Measurements from ENCODE around the gene ACAP3. TPM values are rescaled to one million over a fixed set of nuclear protein-coding genes. Genes with fewer than 3 reads are reported as not detected.

Gene ACAP3
- total and polyA plus RNA-seq, 5 donors from 2014 or later: 2.7 to 75.5 (median 4.3) TPM

GRCh38 chr1:1303736-1304135 is 4.0 kb downstream of the ACAP3 start:
- peaks cover 0 to 3% (median 0%) of the 10 kb centered on the region in 7 donors for H3K9me3 Mint-ChIP-seq
- H3K36me3 Mint-ChIP-seq: no peaks in the 10 kb centered on the region
- no peaks in the 10 kb centered on the region for H3K9me3 ChIP-seq (ENCODE audit: control insufficient read depth in 2 of 2, low read length in 2 of 2)
- no peaks in the 10 kb centered on the region for H3K27me3 Mint-ChIP-seq
- no peaks in the 10 kb centered on the region for H3K27me3 ChIP-seq (ENCODE audit: control insufficient read depth, insufficient read depth, low read length)
- no peak overlapping the region for H3K4me3 ChIP-seq (ENCODE audit: low read depth, low read length)
- H3K4me1 Mint-ChIP-seq: peaks cover 0 to 26% (median 8%) of the 10 kb centered on the region in 4 donors
- ATAC-seq (ENCODE audit: low read depth in 2 of 2) (no peak), DNase-seq (no peak)
- H3K27ac Mint-ChIP-seq: no peak overlapping the region
- no peaks in the 10 kb centered on the region for H3K36me3 ChIP-seq (ENCODE audit: control insufficient read depth, insufficient read depth, low read length)
- peak overlapping the region in 1 of 4 donors; percentile 38 for H3K4me3 Mint-ChIP-seq
- H3K27ac ChIP-seq (ENCODE audit: insufficient read depth, low read length, poor library complexity, severe bottlenecking): no peak overlapping the region
- peaks cover 31% of the 10 kb centered on the region for H3K4me1 ChIP-seq (ENCODE audit: control insufficient read depth, insufficient read depth, low read length, poor library complexity, severe bottlenecking)

- no peak overlapping the region for H3K27ac Mint-ChIP-seq
- DNase-seq (no peak), ATAC-seq (ENCODE audit: low read depth in 2 of 2) (no peak)
- H3K4me1 Mint-ChIP-seq: peaks cover 0 to 26% (median 8%) of the 10 kb centered on the region in 4 donors
- no peak overlapping the region for H3K4me3 Mint-ChIP-seq
- H3K9me3 Mint-ChIP-seq: peaks cover 0 to 3% (median 0%) of the 10 kb centered on the region in 7 donors
- Histone ChIP-seq H3K27ac (ENCODE audit: insufficient read depth, low read length, poor library complexity, severe bottlenecking) (no peak overlapping the region), H3K9me3 (ENCODE audit: control insufficient read depth in 2 of 2, low read length in 2 of 2) (no peaks in the 10 kb centered on the region), H3K4me3 (ENCODE audit: low read depth, low read length) (no peak overlapping the region), H3K36me3 (ENCODE audit: control insufficient read depth, insufficient read depth, low read length) (no peaks in the 10 kb centered on the region), H3K27me3 (ENCODE audit: control insufficient read depth, insufficient read depth, low read length) (no peaks in the 10 kb centered on the region), H3K4me1 (ENCODE audit: control insufficient read depth, insufficient read depth, low read length, poor library complexity, severe bottlenecking) (peaks cover 30% of the 10 kb centered on the region)
- no peaks in the 10 kb centered on the region for H3K27me3 Mint-ChIP-seq
- no peaks in the 10 kb centered on the region for H3K36me3 Mint-ChIP-seq
Measured at GRCh38 chr1:1302951-1303509, 4.7 kb downstream of the ACAP3 start.

- ATAC-seq (ENCODE audit: low read depth in 2 of 2) (no peak), DNase-seq (no peak)
- Mint-ChIP-seq H3K9me3 (peaks cover 0 to 3% (median 0%) of the 10 kb centered on the region in 7 donors), H3K4me1 (peaks cover 0 to 24% (median 7%) of the 10 kb centered on the region in 4 donors), H3K4me3 (no peak overlapping the region), H3K27me3 (no peaks in the 10 kb centered on the region), H3K27ac (no peak overlapping the region), H3K36me3 (no peaks in the 10 kb centered on the region)
- H3K36me3 ChIP-seq (ENCODE audit: control insufficient read depth, insufficient read depth, low read length): no peaks in the 10 kb centered on the region
- H3K9me3 ChIP-seq (ENCODE audit: control insufficient read depth in 2 of 2, low read length in 2 of 2): no peaks in the 10 kb centered on the region
- H3K27ac ChIP-seq (ENCODE audit: insufficient read depth, low read length, poor library complexity, severe bottlenecking): no peak overlapping the region
- no peak overlapping the region for H3K4me3 ChIP-seq (ENCODE audit: low read depth, low read length)
- peaks cover 27% of the 10 kb centered on the region for H3K4me1 ChIP-seq (ENCODE audit: control insufficient read depth, insufficient read depth, low read length, poor library complexity, severe bottlenecking)
- no peaks in the 10 kb centered on the region for H3K27me3 ChIP-seq (ENCODE audit: control insufficient read depth, insufficient read depth, low read length)
Measured at GRCh38 chr1:1302006-1302430, 5.7 kb downstream of the ACAP3 start.

- no peak overlapping the region for H3K4me3 Mint-ChIP-seq
- no peak overlapping the region for H3K27ac Mint-ChIP-seq
Measured at GRCh38 chr1:1300352-1300739, 7.4 kb downstream of the ACAP3 start.

GRCh38 chr1:1299686-1300351 is 7.9 kb downstream of the ACAP3 start:
- H3K36me3 Mint-ChIP-seq: no peaks in the 10 kb centered on the region
- peaks cover 0 to 4% (median 0%) of the 10 kb centered on the region in 4 donors for H3K4me1 Mint-ChIP-seq
- no peak overlapping the region for H3K27ac Mint-ChIP-seq
- H3K4me3 Mint-ChIP-seq: no peak overlapping the region
- no peaks in the 10 kb centered on the region for H3K36me3 ChIP-seq (ENCODE audit: control insufficient read depth, insufficient read depth, low read length)
- H3K27me3 ChIP-seq (ENCODE audit: control insufficient read depth, insufficient read depth, low read length): no peaks in the 10 kb centered on the region
- ATAC-seq (ENCODE audit: low read depth in 2 of 2) (peak in 1 of 2 donors; percentile 26), DNase-seq (peak in 1 of 3 donors; percentile 43)
- no peak overlapping the region for H3K27ac ChIP-seq (ENCODE audit: insufficient read depth, low read length, poor library complexity, severe bottlenecking)
- no peaks in the 10 kb centered on the region for H3K9me3 Mint-ChIP-seq
- no peak overlapping the region for H3K4me3 ChIP-seq (ENCODE audit: low read depth, low read length)
- no peaks in the 10 kb centered on the region for H3K9me3 ChIP-seq (ENCODE audit: control insufficient read depth in 2 of 2, low read length in 2 of 2)
- peaks cover 5% of the 10 kb centered on the region for H3K4me1 ChIP-seq (ENCODE audit: control insufficient read depth, insufficient read depth, low read length, poor library complexity, severe bottlenecking)
- H3K27me3 Mint-ChIP-seq: no peaks in the 10 kb centered on the region

More at GRCh38 chr1:1300352-1300739, 7.4 kb downstream of the ACAP3 start:
- Mint-ChIP-seq H3K27me3 (no peaks in the 10 kb centered on the region), H3K36me3 (no peaks in the 10 kb centered on the region), H3K4me1 (peaks cover 0 to 8% (median 0%) of the 10 kb centered on the region in 4 donors), H3K9me3 (no peaks in the 10 kb centered on the region)
- Histone ChIP-seq H3K4me3 (ENCODE audit: low read depth, low read length) (no peak overlapping the region), H3K27me3 (ENCODE audit: control insufficient read depth, insufficient read depth, low read length) (no peaks in the 10 kb centered on the region), H3K27ac (ENCODE audit: insufficient read depth, low read length, poor library complexity, severe bottlenecking) (no peak overlapping the region), H3K36me3 (ENCODE audit: control insufficient read depth, insufficient read depth, low read length) (no peaks in the 10 kb centered on the region), H3K4me1 (ENCODE audit: control insufficient read depth, insufficient read depth, low read length, poor library complexity, severe bottlenecking) (peaks cover 10% of the 10 kb centered on the region), H3K9me3 (ENCODE audit: control insufficient read depth in 2 of 2, low read length in 2 of 2) (no peaks in the 10 kb centered on the region)
- ATAC-seq (ENCODE audit: low read depth in 2 of 2): no peak
- DNase-seq: no peak

- H3K27ac Mint-ChIP-seq: no peak overlapping the region
- no peaks in the 10 kb centered on the region for H3K4me1 Mint-ChIP-seq
- no peaks in the 10 kb centered on the region for H3K27me3 Mint-ChIP-seq
- no peaks in the 10 kb centered on the region for H3K36me3 ChIP-seq (ENCODE audit: control insufficient read depth, insufficient read depth, low read length)
- no peak overlapping the region for H3K27ac ChIP-seq (ENCODE audit: insufficient read depth, low read length, poor library complexity, severe bottlenecking)
- H3K36me3 Mint-ChIP-seq: no peaks in the 10 kb centered on the region
- no peak overlapping the region for H3K4me3 ChIP-seq (ENCODE audit: low read depth, low read length)
- no peak overlapping the region for H3K4me3 Mint-ChIP-seq
- ATAC-seq (ENCODE audit: low read depth in 2 of 2) (no peak), DNase-seq (no peak)
- H3K4me1 ChIP-seq (ENCODE audit: control insufficient read depth, insufficient read depth, low read length, poor library complexity, severe bottlenecking): no peaks in the 10 kb centered on the region
- no peaks in the 10 kb centered on the region for H3K27me3 ChIP-seq (ENCODE audit: control insufficient read depth, insufficient read depth, low read length)
- H3K9me3 Mint-ChIP-seq: no peaks in the 10 kb centered on the region
- H3K9me3 ChIP-seq (ENCODE audit: control insufficient read depth in 2 of 2, low read length in 2 of 2): no peaks in the 10 kb centered on the region
Measured at GRCh38 chr1:1298861-1299685, 8.7 kb downstream of the ACAP3 start.

GRCh38 chr1:1297802-1298424 is 9.8 kb downstream of the ACAP3 start:
- H3K27ac Mint-ChIP-seq: no peak overlapping the region
- Histone ChIP-seq H3K36me3 (ENCODE audit: control insufficient read depth, insufficient read depth, low read length) (no peaks in the 10 kb centered on the region), H3K4me1 (ENCODE audit: control insufficient read depth, insufficient read depth, low read length, poor library complexity, severe bottlenecking) (no peaks in the 10 kb centered on the region), H3K4me3 (ENCODE audit: low read depth, low read length) (no peak overlapping the region), H3K27me3 (ENCODE audit: control insufficient read depth, insufficient read depth, low read length) (no peaks in the 10 kb centered on the region), H3K27ac (ENCODE audit: insufficient read depth, low read length, poor library complexity, severe bottlenecking) (no peak overlapping the region), H3K9me3 (ENCODE audit: control insufficient read depth in 2 of 2, low read length in 2 of 2) (no peaks in the 10 kb centered on the region)
- DNase-seq (no peak), ATAC-seq (ENCODE audit: low read depth in 2 of 2) (no peak)
- no peak overlapping the region for H3K4me3 Mint-ChIP-seq
- no peaks in the 10 kb centered on the region for H3K27me3 Mint-ChIP-seq
- no peaks in the 10 kb centered on the region for H3K36me3 Mint-ChIP-seq
- H3K4me1 Mint-ChIP-seq: no peaks in the 10 kb centered on the region
- H3K9me3 Mint-ChIP-seq: no peaks in the 10 kb centered on the region
